ENCODE measurements around the gene RHOBTB3. TPM values are rescaled to one million over a fixed set of nuclear protein-coding genes. Genes with fewer than 3 reads are reported as not detected.

The RHOBTB3 gene
- total RNA-seq, 1 experiment from 2014 or later: 6.8 TPM

DNA sequence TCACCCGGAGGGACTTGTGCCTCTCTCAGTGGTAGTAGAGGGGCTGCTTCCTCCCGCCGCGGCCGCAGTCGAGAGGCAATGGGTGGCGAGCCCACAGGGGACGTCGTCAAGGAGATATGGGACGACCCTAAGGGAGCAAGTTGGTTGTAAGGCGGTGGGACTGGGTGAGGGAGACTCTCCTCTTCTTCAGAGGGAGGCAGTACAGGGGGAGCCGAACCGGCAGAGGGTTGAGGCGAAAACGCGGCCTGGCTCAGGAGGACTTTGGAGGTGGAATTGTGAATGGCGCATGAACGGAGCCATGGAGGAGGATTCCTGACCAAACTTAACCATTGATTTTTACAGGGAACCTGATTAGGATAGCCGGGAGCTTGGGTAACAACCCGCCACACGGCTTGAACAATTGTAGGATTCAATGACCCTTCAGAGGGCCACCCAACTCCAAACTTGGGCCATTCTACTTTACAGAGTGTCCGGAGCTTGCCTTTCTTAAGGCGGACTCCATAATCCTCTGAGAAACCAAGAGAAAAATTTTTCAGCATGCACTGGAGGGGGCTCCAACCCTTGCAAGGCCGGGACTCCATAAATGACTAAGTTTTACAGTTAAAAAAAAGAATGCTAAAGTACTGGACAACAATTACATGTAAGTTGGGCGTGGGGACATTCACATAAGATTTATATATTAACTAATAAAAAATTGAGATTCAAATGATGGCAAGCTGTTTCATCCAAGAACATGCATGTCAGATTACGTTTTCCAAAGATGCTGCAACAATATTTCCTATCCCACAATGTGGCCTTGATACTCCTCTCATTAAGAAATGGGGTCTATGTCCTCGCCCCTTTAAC, 19.4 kb upstream of the RHOBTB3 start:
- TF ChIP-seq, protein P1, sequence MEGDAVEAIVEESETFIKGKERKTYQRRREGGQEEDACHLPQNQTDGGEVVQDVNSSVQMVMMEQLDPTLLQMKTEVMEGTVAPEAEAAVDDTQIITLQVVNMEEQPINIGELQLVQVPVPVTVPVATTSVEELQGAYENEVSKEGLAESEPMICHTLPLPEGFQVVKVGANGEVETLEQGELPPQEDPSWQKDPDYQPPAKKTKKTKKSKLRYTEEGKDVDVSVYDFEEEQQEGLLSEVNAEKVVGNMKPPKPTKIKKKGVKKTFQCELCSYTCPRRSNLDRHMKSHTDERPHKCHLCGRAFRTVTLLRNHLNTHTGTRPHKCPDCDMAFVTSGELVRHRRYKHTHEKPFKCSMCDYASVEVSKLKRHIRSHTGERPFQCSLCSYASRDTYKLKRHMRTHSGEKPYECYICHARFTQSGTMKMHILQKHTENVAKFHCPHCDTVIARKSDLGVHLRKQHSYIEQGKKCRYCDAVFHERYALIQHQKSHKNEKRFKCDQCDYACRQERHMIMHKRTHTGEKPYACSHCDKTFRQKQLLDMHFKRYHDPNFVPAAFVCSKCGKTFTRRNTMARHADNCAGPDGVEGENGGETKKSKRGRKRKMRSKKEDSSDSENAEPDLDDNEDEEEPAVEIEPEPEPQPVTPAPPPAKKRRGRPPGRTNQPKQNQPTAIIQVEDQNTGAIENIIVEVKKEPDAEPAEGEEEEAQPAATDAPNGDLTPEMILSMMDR (conservative IDR thresholded peaks at IDR 0.05): no peak
- H2BK20ac ChIP-seq (ENCODE audit: low read depth, low read length, poor library complexity, severe bottlenecking): no peak overlapping the region
- Mint-ChIP-seq H3K4me3 (peak overlapping the region; percentile 83 to 89), H3K27ac (peak overlapping the region in 2 of 3 experiments; percentile 81 to 84; a peak in 3 of 7 replicates), H3K36me3 (ENCODE audit: insufficient read depth in 1 of 3, low read depth in 3 of 3) (no peaks in the 10 kb centered on the region; a peak in 1 of 7 replicates), H3K9me3 (no peaks in the 10 kb centered on the region), H3K4me1 (peaks cover 29 to 30% of the 10 kb centered on the region in 2 experiments), H3K27me3 (ENCODE audit: low read depth) (peaks cover 32% of the 10 kb centered on the region)
- no peak overlapping the region for H4K91ac ChIP-seq (ENCODE audit: insufficient read length, low read depth, low read length)
- no peak overlapping the region for H2BK12ac ChIP-seq (ENCODE audit: insufficient read length, low read depth, low read length)
- no peak overlapping the region for H3K56ac ChIP-seq (ENCODE audit: insufficient read length, low read depth, low read length)
- no peak overlapping the region for H3K9ac ChIP-seq (ENCODE audit: extremely low read depth, insufficient read length, low read length)
- H3K4me2 ChIP-seq (ENCODE audit: insufficient read depth, insufficient read length, low read length): peak overlapping the region; percentile 59
- no peak overlapping the region for H3K27ac ChIP-seq (ENCODE audit: insufficient read length, low read depth, low read length)
- peak; percentile 69 for DNase-seq
- H4K8ac ChIP-seq (replicated peaks; ENCODE audit: insufficient read length, low read depth, low read length): no peak overlapping the region
- H4K5ac ChIP-seq (ENCODE audit: insufficient read length, low read depth, low read length): no peak overlapping the region
- H2AFZ ChIP-seq (ENCODE audit: low read length): no peak overlapping the region
- peaks cover 2% of the 10 kb centered on the region; the same call in 1 of the 2 replicates for H3K27me3 ChIP-seq (ENCODE audit: insufficient read depth, low read length)
- peaks cover 3% of the 10 kb centered on the region for H3K4me1 ChIP-seq (ENCODE audit: insufficient read depth, low read length)
- no peak overlapping the region for H2AK5ac ChIP-seq (ENCODE audit: insufficient read length, low read length)
- no peak overlapping the region for H2BK5ac ChIP-seq (ENCODE audit: insufficient read length, low read length)
- H2BK15ac ChIP-seq (ENCODE audit: low read depth, low read length): no peak overlapping the region
- H3K79me2 ChIP-seq (ENCODE audit: insufficient read depth, low read length): no peaks in the 10 kb centered on the region
- H2BK120ac ChIP-seq (ENCODE audit: low read depth, low read length, poor library complexity, severe bottlenecking): no peak overlapping the region
- no peak overlapping the region for H3T11ph ChIP-seq (ENCODE audit: low read length)
- H3K23ac ChIP-seq (ENCODE audit: insufficient read length, low read depth, low read length): no peak overlapping the region
- no peaks in the 10 kb centered on the region for H4K20me1 ChIP-seq (ENCODE audit: control insufficient read depth, insufficient read depth, insufficient read length)
- no peak overlapping the region for H3K18ac ChIP-seq (ENCODE audit: insufficient read length, low read depth, low read length)
- H3K23me2 ChIP-seq (ENCODE audit: insufficient read length, low read depth, low read length, poor library complexity, severe bottlenecking): peaks cover 7% of the 10 kb centered on the region
- H3K4ac ChIP-seq (ENCODE audit: low read depth, low read length): no peak overlapping the region
- H3K79me1 ChIP-seq (ENCODE audit: insufficient read depth, low read depth, low read length, poor library complexity, severe bottlenecking): no peaks in the 10 kb centered on the region
- 0 out of 2 replicates have a peak overlapping the region, but pooled peaks have one; percentile 52 for H3K14ac ChIP-seq (ENCODE audit: insufficient read depth, low read length)
- no peaks in the 10 kb centered on the region for H3K9me3 ChIP-seq (ENCODE audit: control insufficient read depth, low read depth, low read length)
- no CpG with 5 or more reads among the region's 27 CpGs for WGBS (ENCODE audit: extremely low coverage, insufficient read length, low lambda C conversion rate)
